Measurements from ENCODE around the gene PRDX6. TPM values are rescaled to one million over a fixed set of nuclear protein-coding genes. Genes with fewer than 3 reads are reported as not detected.

Gene PRDX6
- total and polyA plus RNA-seq, 2 of the 8 experiments (the other 6 are each of a cell fraction or from before 2014, with no cell fraction given): 348 to 677 TPM

- TF ChIP-seq EZH2 (IDR thresholded peaks at IDR 0.05; ENCODE audit: low read depth, low read length, severe bottlenecking) (no peak), MAX (IDR thresholded peaks at IDR 0.05) (peak; percentile 40), SIN3A (conservative IDR thresholded peaks at IDR 0.05 in 1 of 2, IDR thresholded peaks at IDR 0.05 in 1 of 2; ENCODE audit: low read depth in 1 of 2, low read length in 2 of 2) (peak in 1 of 2 experiments; percentile 66; a peak in 2 of 4 replicates), SIX5 (IDR thresholded peaks at IDR 0.05; ENCODE audit: low read depth, low read length) (no peak), RBBP5 (IDR thresholded peaks at IDR 0.05; ENCODE audit: borderline replicate concordance, low read depth, low read length) (peak; percentile 91), SP1 (IDR thresholded peaks at IDR 0.05; ENCODE audit: low read depth, low read length) (peak; percentile 22; the same call in 1 of the 2 replicates), RNF2 (IDR thresholded peaks at IDR 0.05; ENCODE audit: borderline replicate concordance, low read depth, low read length, missing control alignments, poor library complexity, severe bottlenecking) (no peak), BRCA1 (IDR thresholded peaks at IDR 0.05; ENCODE audit: low read depth, low read length) (no peak), ASH2L (IDR thresholded peaks at IDR 0.05; ENCODE audit: low read length) (peak; percentile 78), CREB1 (IDR thresholded peaks at IDR 0.05) (no peak), CBX8 (IDR thresholded peaks at IDR 0.05; ENCODE audit: borderline replicate concordance, low read depth, low read length) (no peak), ATF3 (IDR thresholded peaks at IDR 0.05; ENCODE audit: insufficient read depth, low read depth, low read length) (no peak), TEAD4 (IDR thresholded peaks at IDR 0.05; ENCODE audit: low read depth, low read length) (peak; percentile 60), ZNF274 (IDR thresholded peaks at IDR 0.05; ENCODE audit: borderline replicate concordance, extremely low read depth, low read length) (no peak), TAF1 (IDR thresholded peaks at IDR 0.05; ENCODE audit: low read depth, low read length) (peak; percentile 92), TBP (IDR thresholded peaks at IDR 0.05; ENCODE audit: low read depth, low read length) (peak; percentile 83), CHD2 (IDR thresholded peaks at IDR 0.05; ENCODE audit: low read length) (no peak), POLR2AphosphoS5 (IDR thresholded peaks at IDR 0.05; ENCODE audit: low read depth, low read length) (peak; percentile 91), POLR2A (IDR thresholded peaks at IDR 0.05; ENCODE audit: control extremely low read depth in 1 of 2, low read depth in 2 of 2, low read length in 2 of 2) (peak; percentile 65 to 80), TAF7 (optimal IDR thresholded peaks at IDR 0.05; ENCODE audit: borderline replicate concordance, low read depth, low read length) (peak; percentile 88), CHD1 (IDR thresholded peaks at IDR 0.05; ENCODE audit: low read depth, low read length) (no peak), HDAC2 (IDR thresholded peaks at IDR 0.05; ENCODE audit: borderline replicate concordance in 1 of 2, low read depth in 2 of 2, low read length in 2 of 2) (no peak; a peak in 1 of 4 replicates)
Measured at GRCh38 chr1:173477286-173478093, at the start of gene PRDX6 (continued).

Data from H1 (cell line).